Hepatocyte (in vitro differentiated cells): ENCODE measurements around the gene CPLX1. TPM values are rescaled to one million over a fixed set of nuclear protein-coding genes. Genes with fewer than 3 reads are reported as not detected.

Experiments
- DNase-seq: peaks from one replicate; pipeline ENCODE4 v3.0.0-alpha.2; 2016; ENCODE audit warnings: low spot score
- H2AFZ ChIP-seq: fragments of 200-600 bp; sonication (generic); 2 replicates; pipeline ENCODE4 v1.6.0; 2016; ENCODE audit warnings: antibody characterized with exemption, mild to moderate bottlenecking
- H3K27ac ChIP-seq: fragments of 200-600 bp; sonication (generic); 2 replicates; pipeline ENCODE4 v1.5.1; 2016; ENCODE audit warnings: mild to moderate bottlenecking
- H3K27me3 ChIP-seq: fragments of 200-600 bp; sonication (generic); 2 replicates; pipeline ENCODE4 v1.6.1; 2016
- H3K36me3 ChIP-seq: fragments of 200-600 bp; sonication (generic); replicated peaks from 2 replicates; pipeline ENCODE4 v1.5.1; 2016; ENCODE audit warnings: low read depth; ENCODE audit not compliant: insufficient read depth
- H3K4me1 ChIP-seq: fragments of 200-600 bp; sonication (generic); 2 replicates; pipeline ENCODE4 v1.5.1; 2016; ENCODE audit warnings: mild to moderate bottlenecking, moderate library complexity; ENCODE audit not compliant: insufficient read depth
- H3K4me2 ChIP-seq: fragments of 200-600 bp; sonication (generic); 2 replicates; pipeline ENCODE4 v1.6.0; 2016
- H3K4me3 ChIP-seq: fragments of 200-600 bp; sonication (generic); 2 replicates; pipeline ENCODE4 v1.5.1; 2016; ENCODE audit warnings: mild to moderate bottlenecking
- H3K79me2 ChIP-seq: fragments of 200-600 bp; sonication (generic); 2 replicates; pipeline ENCODE4 v1.6.0; 2017; ENCODE audit warnings: mild to moderate bottlenecking
- H3K9me2 ChIP-seq: fragments of 200-600 bp; sonication (generic); replicated peaks from 2 replicates; pipeline ENCODE4 v1.6.0; 2017; ENCODE audit warnings: mild to moderate bottlenecking; ENCODE audit not compliant: insufficient read depth
- H3K9me3 ChIP-seq: fragments of 200-600 bp; sonication (generic); 2 replicates; pipeline ENCODE4 v1.5.1; 2016; ENCODE audit warnings: low read depth, mild to moderate bottlenecking
- H4K20me1 ChIP-seq: fragments of 200-600 bp; sonication (generic); 2 replicates; pipeline ENCODE4 v1.6.0; 2016; ENCODE audit warnings: mild to moderate bottlenecking; ENCODE audit not compliant: insufficient read depth, poor library complexity, severe bottlenecking
- CTCF ChIP-seq: fragments of 200-600 bp; sonication (generic); IDR thresholded peaks from 2 replicates; pipeline ENCODE4 v1.5.1; 2016; ENCODE audit warnings: antibody characterized with exemption, mild to moderate bottlenecking; ENCODE audit not compliant: poor library complexity
- EZH2 ChIP-seq: fragments of 200-600 bp; sonication (generic); IDR thresholded peaks from 2 replicates; pipeline ENCODE4 v1.6.1; 2016; ENCODE audit warnings: antibody characterized with exemption, mild to moderate bottlenecking, borderline replicate concordance
- EZH2phosphoT487 ChIP-seq: fragments of 200-600 bp; sonication (generic); IDR thresholded peaks from one replicate; pipeline ENCODE4 v1.6.1; 2018; ENCODE audit warnings: antibody characterized with exemption, mild to moderate bottlenecking, low read depth, moderate library complexity; ENCODE audit not compliant: unreplicated experiment, severe bottlenecking
- WGBS: methylation state at CpG from one replicate; pipeline ENCODE4 v1.1.6; 2016; ENCODE audit warnings: low lambda C conversion rate; ENCODE audit errors: missing lambda C conversion rate; 5-methylcytosine and 5-hydroxymethylcytosine counted together
- polyA plus RNA-seq: library from polyadenylated mRNA; unstranded; fragments of >200 nt; fragmentation: Nextera tagmentation; extraction: Ambion mirVana; gene quantifications from 2 replicates; pipeline ENCODE4 v1.2.1, GENCODE V29; 2016
- total RNA-seq: library from RNA; depleted of rRNA; stranded (reverse); fragments of >200 nt; gene quantifications from 2 replicates; pipeline ENCODE4 v1.2.3, GENCODE V29; 2014

CPLX1 gene
- total and polyA plus RNA-seq, 2 experiments from 2014 or later: 0.30 to 2.0 TPM

GRCh38 chr4:786861-787300, 39.0 kb downstream of the CPLX1 start:
- Histone ChIP-seq H3K27me3 (peaks cover 26% of the 10 kb centered on the region), H3K79me2 (no peaks in the 10 kb centered on the region), H3K4me2 (no peak overlapping the region), H3K36me3 (no peaks in the 10 kb centered on the region), H2AFZ (no peak overlapping the region), H3K4me1 (peaks cover 20% of the 10 kb centered on the region), H4K20me1 (no peaks in the 10 kb centered on the region), H3K4me3 (no peak overlapping the region), H3K27ac (no peak overlapping the region), H3K9me2 (no peaks in the 10 kb centered on the region), H3K9me3 (no peaks in the 10 kb centered on the region)
- WGBS: 88% methylated on average over 10 of the region's 16 CpGs
- DNase-seq: no peak
- no peak for TF ChIP-seq CTCF
- no peak for TF ChIP-seq EZH2phosphoT487
- no peak for TF ChIP-seq EZH2

GRCh38 chr4:786074-786741, 39.7 kb downstream of the CPLX1 start:
- Histone ChIP-seq H3K4me1 (peaks cover 20% of the 10 kb centered on the region), H4K20me1 (no peaks in the 10 kb centered on the region), H3K9me2 (no peaks in the 10 kb centered on the region), H3K4me2 (peak overlapping the region; percentile 83), H3K4me3 (no peak overlapping the region), H3K36me3 (no peaks in the 10 kb centered on the region), H3K9me3 (no peaks in the 10 kb centered on the region), H3K27me3 (peaks cover 26% of the 10 kb centered on the region), H3K79me2 (peaks cover 2% of the 10 kb centered on the region), H3K27ac (no peak overlapping the region), H2AFZ (peak overlapping the region; percentile 40)
- WGBS: 31% methylated on average over 23 of the region's 72 CpGs
- TF ChIP-seq EZH2: peak; percentile 67
- TF ChIP-seq CTCF: no peak
- DNase-seq: no peak

- Histone ChIP-seq H4K20me1 (peaks cover 3% of the 10 kb centered on the region), H3K36me3 (no peaks in the 10 kb centered on the region), H3K9me3 (no peaks in the 10 kb centered on the region), H2AFZ (peak overlapping the region; percentile 40), H3K4me2 (peak overlapping the region; percentile 83), H3K27ac (no peak overlapping the region), H3K79me2 (peaks cover 9% of the 10 kb centered on the region), H3K4me1 (peaks cover 20% of the 10 kb centered on the region), H3K27me3 (peaks cover 26% of the 10 kb centered on the region), H3K4me3 (no peak overlapping the region), H3K9me2 (no peaks in the 10 kb centered on the region)
- DNase-seq: no peak
- 24% methylated on average over 30 of the region's 57 CpGs for WGBS
- TF ChIP-seq EZH2phosphoT487: no peak
- TF ChIP-seq EZH2: no peak
- TF ChIP-seq CTCF: no peak
Observed at GRCh38 chr4:785332-786073, 40.4 kb downstream of the CPLX1 start.
